GM21447 (cell line): Measurements from ENCODE around the gene SIGLEC9.

Experiments used
- ATAC-seq: cut with Tn5 transposase; IDR thresholded peaks from one replicate; pipeline ENCODE4 v1.9.1; 2021; ENCODE audit not compliant: unreplicated experiment

The SIGLEC9 gene

DNA sequence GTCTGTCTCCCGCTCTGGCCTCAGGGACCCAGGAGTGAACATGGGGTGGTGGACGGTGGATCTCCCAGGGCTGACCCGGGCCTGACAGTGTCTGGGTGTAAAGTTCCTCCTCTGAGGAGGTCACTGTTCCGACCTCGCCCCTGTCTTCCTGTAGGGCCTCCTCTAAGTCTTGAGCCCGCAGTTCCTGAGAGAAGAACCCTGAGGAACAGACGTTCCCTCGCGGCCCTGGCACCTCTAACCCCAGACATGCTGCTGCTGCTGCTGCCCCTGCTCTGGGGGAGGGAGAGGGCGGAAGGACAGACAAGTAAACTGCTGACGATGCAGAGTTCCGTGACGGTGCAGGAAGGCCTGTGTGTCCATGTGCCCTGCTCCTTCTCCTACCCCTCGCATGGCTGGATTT lies at the start of gene SIGLEC9:
Gene SIGLEC9, plus strand, starts transcription at position 178 of the 400 bp plus-strand sequence. Its CDS starts 69 bp downstream, at position 247.
- no peak for ATAC-seq

DNA sequence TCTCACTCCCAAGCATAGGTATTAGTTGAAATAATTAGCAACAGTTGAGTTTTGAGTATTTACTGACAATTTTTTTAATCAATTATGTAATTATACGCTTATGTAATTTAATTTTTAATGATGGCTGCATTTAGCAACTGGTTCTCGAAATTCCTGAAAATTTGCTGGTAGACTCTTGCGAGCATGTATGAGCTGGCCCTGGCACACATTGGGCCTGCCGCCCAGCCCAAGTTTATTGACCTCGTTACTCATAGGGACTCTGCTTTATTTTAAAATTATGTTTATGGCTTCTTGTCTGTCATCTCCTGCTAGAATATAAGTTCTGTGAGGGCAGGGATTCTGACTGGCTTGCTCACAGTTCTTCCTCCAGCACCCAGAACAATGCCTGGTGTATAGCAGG lies 48.7 kb upstream of the SIGLEC9 start:
- ATAC-seq: no peak

DNA sequence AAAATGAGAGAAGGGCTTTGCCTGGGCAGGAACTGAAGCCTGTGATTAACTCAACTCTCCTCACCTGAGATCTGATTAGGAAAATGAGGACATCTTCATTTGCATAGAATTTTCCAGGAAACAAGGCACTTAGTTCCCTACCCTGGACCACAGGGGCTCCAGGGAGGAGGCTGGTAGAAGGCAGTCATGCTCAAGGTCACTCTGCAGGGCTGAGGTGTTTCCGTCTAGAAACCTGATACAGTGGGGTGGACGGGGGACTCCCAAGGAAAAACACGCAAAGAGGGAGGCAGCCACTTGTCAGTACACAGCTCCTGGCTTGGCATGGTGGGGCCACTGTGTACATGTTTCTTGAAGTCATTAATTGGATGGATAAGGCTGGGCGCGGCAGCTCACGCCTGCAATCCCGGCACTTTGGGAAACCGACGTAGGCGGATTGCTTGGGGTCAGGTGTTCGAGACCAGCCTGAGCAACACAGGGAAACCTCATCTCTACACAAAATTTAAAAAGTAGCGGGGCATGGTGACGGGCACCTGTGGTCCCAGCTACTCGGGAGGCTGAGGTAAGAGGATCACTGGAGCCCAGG lies 48.0 kb upstream of the SIGLEC9 start:
- ATAC-seq: no peak

DNA sequence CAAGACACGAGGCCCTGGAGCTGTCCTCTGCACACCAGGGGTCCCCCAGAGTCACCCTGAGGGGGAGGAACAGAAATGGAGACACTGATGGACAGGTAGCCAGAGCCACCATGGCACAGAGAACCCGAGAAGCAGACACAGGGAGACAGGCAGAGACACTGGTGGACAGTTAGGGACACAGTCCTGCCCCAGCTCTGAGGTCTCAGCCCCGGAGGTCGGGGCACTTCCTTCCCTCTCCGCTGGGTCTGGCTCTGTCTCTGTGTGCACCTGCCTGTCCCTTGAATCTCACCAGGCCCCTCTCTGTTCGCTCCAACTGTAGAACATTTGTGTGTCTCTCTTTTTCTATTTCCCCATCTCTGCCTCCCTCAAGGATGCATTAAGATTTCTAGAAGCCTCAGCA lies 46.6 kb upstream of the SIGLEC9 start:
- ATAC-seq: no peak

DNA sequence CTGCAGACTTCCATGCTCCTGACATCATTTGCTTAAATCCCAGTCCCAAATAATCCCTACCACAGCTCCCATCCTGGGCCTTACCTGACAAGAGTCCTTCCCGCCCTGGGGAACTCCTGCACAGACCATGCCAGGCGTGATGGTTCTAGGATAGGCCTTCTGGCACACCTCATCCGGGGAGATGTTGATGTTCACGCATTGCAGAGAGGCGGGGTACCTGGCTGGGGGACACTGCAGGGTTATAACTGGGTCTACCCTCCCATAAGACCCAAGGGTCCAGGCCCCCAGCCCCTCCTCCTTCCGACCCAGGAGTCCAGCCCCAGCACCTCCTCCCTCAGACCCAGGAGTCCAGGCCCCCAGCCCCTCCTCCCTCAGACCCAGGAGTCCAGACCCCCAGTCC lies 46.0 kb upstream of the SIGLEC9 start:
- no peak for ATAC-seq

DNA sequence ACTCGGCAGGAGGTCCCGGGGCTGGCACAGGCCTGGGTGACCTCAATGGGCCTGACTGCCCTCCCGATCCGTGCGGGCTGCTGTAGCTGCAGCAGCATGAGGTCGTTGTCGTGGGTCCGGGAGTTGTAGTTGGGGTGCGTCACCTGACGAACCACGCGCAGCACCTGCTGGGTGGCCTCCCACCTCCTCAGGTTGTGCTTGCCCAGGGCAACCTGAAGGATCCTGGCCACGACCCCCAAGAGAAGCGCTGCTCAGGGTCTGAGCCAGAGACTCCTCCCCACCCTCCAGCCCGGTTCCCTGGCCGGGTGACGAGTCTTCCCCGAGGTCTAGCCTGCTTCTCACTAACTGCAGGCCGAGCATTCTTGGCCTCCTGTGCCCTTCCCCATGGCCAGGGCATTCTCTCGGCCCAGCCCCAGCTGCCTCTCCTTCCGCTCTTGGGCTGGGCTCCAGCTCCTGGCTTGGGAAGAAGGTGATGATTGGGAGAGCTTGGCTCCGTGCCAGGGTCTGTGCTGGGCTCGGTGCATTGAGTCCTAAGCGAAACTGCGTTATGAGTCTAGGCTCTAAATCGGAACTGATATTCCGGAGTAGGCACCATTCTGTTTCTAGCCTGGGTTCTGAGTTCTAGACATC lies 45.1 kb upstream of the SIGLEC9 start:
- ATAC-seq: no peak

DNA sequence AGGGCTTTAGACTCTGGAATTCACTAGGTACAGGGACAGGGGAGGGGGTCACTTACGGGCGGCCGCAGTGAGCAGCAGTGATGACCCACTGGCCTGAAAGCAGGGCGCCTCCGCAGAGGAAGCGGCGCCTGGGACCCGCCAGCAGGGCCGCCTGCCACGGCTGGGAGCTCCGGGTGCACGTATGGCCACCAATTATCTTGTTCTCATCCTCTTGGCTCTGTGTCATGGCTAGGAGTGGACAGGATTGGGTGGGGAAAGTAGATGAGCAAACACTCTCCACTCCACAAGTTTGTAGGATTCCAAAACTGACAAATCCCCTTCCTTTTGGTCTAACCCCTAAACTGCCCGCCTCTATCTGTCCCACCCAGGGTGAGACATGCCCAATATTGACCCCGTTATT lies 43.2 kb upstream of the SIGLEC9 start:
- no peak for ATAC-seq

DNA sequence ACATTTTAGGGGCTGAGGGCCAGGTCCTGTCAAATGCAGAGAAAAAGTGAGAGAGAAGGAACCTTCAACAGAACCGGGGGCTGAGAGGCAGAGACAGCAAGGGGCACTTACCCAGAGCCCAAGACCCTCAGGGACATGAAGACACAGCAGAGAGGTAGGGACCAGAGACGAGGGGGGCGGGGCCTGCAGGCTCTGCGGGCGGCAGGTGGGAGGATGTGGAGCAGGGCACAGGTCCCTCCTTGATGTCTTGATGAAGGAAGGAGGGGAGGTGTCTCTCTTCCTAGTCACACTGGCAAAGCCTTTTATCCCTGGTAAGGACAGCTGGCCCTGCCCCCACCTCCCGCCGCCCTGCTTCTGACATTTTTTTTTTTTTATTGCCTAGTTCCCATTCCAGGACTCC lies 42.1 kb upstream of the SIGLEC9 start, which contains the start of gene KLK14:
Gene KLK14, minus strand, starts transcription at position 277 of the 400 bp plus-strand sequence. Its CDS starts 273 bp downstream, at position 4.
- no peak for ATAC-seq

DNA sequence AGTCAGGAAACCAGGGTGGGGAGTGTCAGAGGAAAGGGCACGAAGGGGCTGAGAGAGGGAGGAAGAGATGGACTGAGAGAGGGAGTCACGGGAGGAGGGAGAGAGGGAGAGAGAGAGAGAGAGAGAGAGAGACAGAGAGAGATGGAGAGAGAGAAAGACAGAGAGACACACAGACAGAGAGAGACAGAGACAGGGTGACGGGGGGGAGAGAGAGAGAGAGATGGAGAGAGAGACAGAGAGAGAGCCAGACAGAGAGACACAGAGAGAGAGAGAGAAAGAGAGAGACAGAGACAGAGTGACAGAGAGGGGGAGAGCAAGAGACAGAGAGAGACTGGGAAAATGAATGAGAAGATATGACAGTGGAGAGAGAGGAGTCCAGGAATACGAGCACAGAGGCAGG lies 41.5 kb upstream of the SIGLEC9 start:
- ATAC-seq: no peak

DNA sequence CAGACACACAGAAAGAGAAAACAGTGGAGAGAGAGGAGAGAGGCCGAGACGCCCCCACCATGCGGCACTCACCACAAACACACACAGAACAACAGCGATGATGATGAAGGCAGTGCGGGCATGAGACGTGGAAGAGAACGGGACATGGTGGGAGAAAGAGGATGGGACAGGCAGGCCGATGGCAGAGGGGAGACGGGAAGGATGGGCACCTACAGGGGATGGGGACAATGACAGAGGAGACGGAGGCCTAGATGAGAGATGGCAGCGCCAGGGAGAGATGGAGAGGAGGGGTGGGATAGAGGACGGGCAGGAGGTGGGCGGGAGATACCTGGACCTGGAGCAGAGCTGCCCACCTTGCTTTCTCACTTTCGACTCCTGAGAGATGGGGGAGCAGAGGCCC lies 40.9 kb upstream of the SIGLEC9 start:
- ATAC-seq: no peak

DNA sequence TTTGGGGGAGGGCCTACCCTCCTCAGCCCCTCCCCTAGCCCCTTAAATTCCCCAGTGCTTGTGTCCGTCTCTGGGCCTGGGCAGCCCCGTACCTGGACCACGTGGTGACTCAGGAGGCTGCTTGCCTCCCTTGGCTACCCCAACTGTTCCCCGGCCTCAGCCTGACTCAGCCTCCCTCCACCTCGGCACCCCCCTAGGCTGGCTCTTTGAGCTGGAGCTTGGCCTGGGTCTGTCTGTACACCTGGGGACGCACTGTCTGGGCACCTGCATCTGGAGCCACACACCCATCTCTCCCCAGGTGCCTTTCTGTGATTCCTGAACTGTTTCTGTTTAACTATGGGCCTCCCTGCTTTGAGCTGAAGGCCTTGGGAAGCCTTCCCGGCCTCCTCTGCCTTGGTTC lies 40.2 kb upstream of the SIGLEC9 start:
- ATAC-seq: no peak

DNA sequence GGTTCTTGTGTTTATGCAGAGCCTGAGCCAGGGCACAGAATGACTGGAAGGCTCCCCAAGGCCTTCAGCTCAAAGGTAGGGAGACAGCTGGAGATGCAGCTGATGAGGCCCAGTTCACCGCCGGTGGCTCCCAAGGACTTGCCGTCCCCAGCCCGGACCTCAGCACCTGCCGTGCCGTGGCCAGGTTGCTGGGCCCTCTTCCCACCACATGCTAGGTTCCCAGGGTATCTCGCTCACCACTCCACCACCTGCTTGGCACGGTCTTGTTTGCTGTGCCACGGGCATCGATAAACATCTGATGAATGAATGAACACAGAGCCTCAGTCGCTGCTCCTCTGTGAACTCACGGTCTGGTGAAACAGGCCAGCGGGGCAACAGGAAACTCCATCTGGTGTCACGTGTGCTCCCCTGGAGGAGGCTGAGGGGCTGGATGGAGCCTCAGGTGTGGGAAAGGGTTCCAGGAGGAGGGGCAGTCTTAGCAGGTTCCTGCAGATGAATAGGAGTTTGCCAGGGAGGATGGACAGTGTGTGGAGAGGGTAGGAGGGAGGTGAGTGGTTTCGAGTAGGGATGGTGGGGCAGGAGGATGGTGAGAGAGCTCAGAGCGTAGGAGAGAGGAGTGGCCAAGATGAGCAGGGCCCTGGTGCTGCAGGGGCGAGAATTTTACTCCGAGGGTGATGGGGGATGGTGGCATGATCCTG lies 38.4 kb upstream of the SIGLEC9 start:
- ATAC-seq: no peak

DNA sequence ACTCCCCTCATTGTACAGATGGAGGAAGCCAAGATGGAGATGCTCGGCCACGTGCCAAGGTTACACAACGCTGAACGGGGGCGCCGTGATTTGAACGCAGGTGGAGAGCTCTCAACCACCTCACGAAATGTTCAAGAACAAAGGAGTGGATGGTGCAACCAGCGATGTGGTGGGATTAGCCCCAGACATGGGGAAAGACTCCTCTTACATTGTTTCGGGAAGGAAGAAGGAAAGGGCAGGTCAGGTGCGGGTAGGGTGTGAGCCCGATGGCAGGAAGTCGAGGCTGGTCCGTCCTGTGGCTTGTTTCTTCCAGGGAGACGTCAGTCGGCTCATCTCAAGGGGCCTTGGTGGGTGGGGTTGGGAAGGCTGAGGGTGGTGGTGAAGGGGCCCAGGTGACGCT lies 34.9 kb upstream of the SIGLEC9 start:
- no peak for ATAC-seq

DNA sequence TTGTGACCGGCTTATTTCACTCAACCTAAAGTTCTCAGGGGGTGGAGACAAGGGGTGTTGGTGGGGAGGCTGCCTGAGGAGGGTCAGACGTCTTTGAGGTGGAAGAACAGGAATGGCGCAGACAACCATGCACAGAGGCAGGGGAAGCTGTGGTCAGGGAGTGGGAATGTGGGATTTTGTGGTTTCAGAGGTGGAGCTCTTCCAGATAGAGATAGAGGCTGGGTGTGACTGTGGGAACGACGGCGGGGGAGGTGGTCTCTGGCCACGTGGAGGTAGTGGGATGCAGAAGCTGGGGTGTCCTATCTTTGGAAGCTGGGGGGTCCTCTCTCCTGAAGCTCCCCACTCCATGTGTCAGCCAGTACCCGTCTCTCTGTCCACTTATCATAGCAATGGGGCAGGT lies 34.2 kb upstream of the SIGLEC9 start:
- no peak for ATAC-seq

DNA sequence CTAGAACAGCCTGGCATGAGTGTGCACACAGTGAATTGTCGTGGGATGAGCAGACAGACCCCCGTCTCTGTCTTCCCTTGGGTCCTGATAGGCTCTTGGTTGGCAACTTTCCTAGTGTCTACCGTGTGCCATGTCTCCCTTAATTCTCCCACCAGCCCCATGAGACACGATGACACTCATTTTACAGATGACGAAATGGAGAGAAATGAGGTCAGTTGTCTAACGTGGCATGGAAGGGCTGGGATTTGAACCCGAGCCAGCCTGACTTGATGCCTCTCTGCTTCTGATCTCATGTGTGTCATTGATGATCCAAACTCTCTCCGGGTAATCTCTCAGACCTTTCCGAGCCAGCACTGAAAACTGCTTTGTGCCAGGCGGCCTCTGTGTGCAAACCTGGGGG lies 33.6 kb upstream of the SIGLEC9 start:
- ATAC-seq: no peak

DNA sequence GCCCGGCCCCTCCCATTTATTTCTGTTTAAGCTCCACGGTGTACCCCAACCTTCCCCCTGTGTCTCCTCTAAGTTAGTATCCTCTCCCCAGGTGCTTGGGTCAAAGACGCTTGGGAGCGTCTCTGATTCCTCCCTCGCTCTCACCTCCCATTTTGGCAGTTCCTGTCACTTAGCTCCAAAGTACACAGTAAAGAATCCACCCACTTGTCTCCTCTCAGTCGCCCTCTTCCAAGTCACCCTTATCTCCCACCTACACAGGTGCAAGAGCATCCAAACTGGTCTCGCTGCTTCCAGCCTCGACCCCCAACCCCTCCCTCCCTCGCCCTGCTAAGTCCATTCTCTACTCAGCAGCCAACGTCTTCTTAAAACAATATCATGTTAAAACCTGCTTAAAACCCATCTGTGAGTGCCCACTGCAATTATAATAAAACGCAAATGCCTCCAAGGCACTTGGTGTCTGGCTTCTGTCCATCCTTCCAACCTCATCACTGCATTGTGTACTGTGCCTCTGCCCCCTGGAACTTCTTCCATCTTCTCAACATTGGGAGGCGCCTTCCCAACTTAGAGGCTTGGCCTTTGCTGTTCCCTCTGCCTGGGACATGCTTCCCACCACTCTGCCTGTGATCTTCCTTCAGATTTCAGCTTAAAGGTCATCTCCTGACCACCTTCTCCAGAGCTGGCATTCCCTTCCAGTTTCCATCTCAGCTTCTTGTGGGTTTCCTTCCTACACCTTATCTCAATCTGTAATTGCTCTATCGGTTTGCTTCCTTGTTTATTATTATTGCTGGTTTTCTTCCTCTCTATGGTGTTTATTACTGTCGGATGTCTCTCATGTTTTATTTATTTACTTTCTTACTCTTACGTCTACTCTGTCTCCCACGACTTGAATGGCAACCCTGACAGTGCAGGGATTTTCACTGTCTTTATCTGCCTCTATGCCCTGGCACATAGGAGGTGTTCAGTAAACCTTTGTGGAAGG lies 32.5 kb upstream of the SIGLEC9 start:
- ATAC-seq: no peak

DNA sequence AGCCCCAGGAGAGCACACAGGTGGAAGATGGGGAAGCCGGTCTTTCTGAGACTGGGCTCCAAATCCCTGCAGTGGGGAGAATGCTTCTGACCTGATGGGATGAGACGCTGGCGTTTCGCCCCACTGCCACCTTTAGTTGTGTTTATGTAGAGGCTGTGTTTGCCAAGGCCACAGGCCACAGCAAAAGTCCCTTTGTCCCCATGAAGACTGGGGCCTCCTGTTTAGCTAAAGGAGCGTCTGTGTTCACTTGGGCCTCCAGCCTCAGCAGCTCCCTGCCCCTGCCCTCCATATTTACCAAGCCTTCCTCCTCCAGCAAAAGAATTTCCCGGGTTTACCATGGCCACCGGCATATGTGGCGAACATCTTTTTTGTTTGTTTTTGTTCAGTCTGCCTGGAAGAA lies 31.6 kb upstream of the SIGLEC9 start:
- ATAC-seq: no peak

DNA sequence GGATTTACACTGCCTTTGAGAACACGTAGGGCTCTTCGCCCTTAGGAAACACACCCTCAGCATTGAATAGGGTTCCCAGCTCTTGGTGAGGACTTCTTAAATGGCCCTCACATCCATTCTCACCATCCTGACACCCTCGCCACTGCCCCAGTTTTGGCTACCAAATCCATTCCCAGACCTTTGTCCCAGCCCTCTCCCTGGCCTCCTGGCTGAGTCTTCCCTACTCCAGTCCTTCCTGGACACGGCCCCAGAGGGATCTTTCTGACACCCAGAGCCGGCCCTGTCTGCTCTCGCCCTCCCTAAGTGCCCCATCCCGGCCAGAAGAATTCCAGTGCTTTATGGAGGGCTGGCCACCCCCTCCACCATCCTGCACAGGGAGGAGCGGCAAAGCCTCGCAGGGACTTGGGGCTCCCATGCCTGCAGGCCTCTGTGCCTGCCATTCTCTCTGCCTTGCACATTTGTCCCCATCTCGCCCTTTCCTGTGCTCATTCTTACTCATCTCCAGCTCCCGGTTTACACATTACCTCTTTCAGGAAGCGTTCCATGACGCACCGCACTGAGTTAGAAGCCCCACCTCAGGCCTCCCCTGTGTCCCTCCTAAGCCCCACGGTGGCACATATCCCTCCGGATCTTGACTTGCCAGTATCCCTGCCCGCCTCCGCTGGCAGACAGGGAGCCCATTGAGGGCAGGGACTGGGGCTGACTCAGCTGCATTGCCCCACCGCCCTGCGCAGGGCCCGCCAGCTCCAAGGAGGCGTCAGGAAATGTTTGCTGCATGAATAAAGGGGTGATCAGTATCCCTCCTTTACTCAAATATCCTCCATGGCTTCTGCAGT lies 31.0 kb upstream of the SIGLEC9 start:
- no peak for ATAC-seq

DNA sequence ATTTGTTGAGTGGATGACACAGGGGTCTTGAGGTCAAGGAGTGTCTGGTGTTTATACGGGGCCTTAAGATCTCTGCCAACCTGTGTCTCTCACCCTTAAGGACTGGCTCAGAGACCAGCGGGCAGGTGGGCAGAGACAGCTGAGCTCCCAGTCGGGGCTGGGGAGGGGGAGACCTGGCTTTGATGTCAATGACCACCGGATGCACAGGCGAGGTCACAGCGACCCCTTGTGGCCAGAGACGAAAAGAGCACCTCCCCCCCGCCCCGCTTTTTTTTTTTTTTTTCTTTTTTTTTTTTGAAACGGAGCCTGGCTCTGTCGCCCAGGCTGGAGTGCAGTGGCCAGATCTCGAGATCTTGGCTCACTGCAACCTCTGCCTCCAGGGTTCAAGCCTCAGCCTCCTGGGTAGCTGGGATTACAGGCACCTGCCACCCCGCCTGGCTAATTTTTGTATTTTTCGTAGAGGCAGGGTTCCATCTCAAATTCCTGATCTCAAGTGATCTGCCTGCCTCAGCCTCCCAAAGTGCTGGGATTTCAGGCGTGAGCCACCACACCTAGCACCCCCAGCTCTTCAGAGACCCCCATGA lies 29.9 kb upstream of the SIGLEC9 start:
- no peak for ATAC-seq
